ENCODE results near the gene CPOX. TPM values are rescaled to one million over a fixed set of nuclear protein-coding genes. Genes with fewer than 3 reads are reported as not detected.

CPOX gene
- total RNA-seq, 1 experiment from 2014 or later, result 24.7 TPM

DNA sequence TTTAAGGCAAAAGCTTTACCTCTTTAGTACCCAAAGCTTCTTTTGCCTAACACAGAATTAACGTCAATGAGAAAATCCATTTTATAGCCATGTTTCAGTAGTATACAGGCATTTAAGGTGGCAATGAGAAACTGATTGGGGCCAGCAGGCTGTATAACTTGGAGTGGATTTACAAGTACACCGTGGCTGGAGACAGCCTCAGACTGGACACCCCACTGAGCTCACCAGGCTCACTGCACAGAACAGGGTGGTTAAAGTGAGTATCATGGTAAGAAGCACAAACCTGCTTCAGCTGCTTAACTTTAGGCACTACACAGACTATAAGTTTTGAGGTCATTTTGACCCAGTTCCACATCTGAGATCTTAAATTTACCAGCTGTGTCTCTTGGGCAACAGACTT is 8.9 kb downstream of the CPOX start:
- Mint-ChIP-seq H3K9me3 (no peaks in the 10 kb centered on the region), H3K4me1 (peaks cover 4 to 5% of the 10 kb centered on the region in 2 experiments; a peak in 3 of 4 replicates), H3K4me3 (no peak overlapping the region), H3K27ac (no peak overlapping the region), H3K27me3 (ENCODE audit: low read depth) (no peaks in the 10 kb centered on the region), H3K36me3 (ENCODE audit: insufficient read depth in 1 of 3, low read depth in 3 of 3) (peaks cover 29 to 82% (median 71%) of the 10 kb centered on the region in 3 experiments; a peak in 6 of 7 replicates)
- Histone ChIP-seq H2AFZ (ENCODE audit: low read length) (no peak overlapping the region), H3K4me2 (ENCODE audit: insufficient read depth, insufficient read length, low read length) (no peak overlapping the region), H2BK5ac (ENCODE audit: insufficient read length, low read length) (no peak overlapping the region), H3K9me3 (ENCODE audit: control insufficient read depth, low read depth, low read length) (no peaks in the 10 kb centered on the region), H3K56ac (ENCODE audit: insufficient read length, low read depth, low read length) (no peak overlapping the region), H3K18ac (ENCODE audit: insufficient read length, low read depth, low read length) (no peak overlapping the region), H4K91ac (ENCODE audit: insufficient read length, low read depth, low read length) (no peak overlapping the region), H2BK15ac (ENCODE audit: low read depth, low read length) (no peak overlapping the region), H3K9ac (ENCODE audit: extremely low read depth, insufficient read length, low read length) (no peak overlapping the region), H3K4ac (ENCODE audit: low read depth, low read length) (no peak overlapping the region), H3K14ac (ENCODE audit: insufficient read depth, low read length) (no peak overlapping the region), H2BK120ac (ENCODE audit: low read depth, low read length, poor library complexity, severe bottlenecking) (no peak overlapping the region), H2BK12ac (ENCODE audit: insufficient read length, low read depth, low read length) (no peak overlapping the region), H2BK20ac (ENCODE audit: low read depth, low read length, poor library complexity, severe bottlenecking) (no peak overlapping the region), H3K79me1 (ENCODE audit: insufficient read depth, low read depth, low read length, poor library complexity, severe bottlenecking) (peaks cover 2% of the 10 kb centered on the region), H3K27ac (ENCODE audit: insufficient read length, low read depth, low read length) (no peak overlapping the region), H3K23ac (ENCODE audit: insufficient read length, low read depth, low read length) (no peak overlapping the region), H3K23me2 (ENCODE audit: insufficient read length, low read depth, low read length, poor library complexity, severe bottlenecking) (no peaks in the 10 kb centered on the region), H3K79me2 (ENCODE audit: insufficient read depth, low read length) (no peaks in the 10 kb centered on the region), H2AK5ac (ENCODE audit: insufficient read length, low read length) (no peak overlapping the region), H4K5ac (ENCODE audit: insufficient read length, low read depth, low read length) (no peak overlapping the region), H3K27me3 (ENCODE audit: insufficient read depth, low read length) (no peaks in the 10 kb centered on the region), H3K4me1 (ENCODE audit: insufficient read depth, low read length) (no peaks in the 10 kb centered on the region), H4K8ac (replicated peaks; ENCODE audit: insufficient read length, low read depth, low read length) (no peak overlapping the region), H3T11ph (ENCODE audit: low read length) (no peak overlapping the region), H4K20me1 (ENCODE audit: control insufficient read depth, insufficient read depth, insufficient read length) (no peaks in the 10 kb centered on the region)
- WGBS (ENCODE audit: extremely low coverage, insufficient read length, low lambda C conversion rate), result no CpG with 5 or more reads among the region's 2 CpGs
- DNase-seq, result no peak
- TF ChIP-seq, protein P1, sequence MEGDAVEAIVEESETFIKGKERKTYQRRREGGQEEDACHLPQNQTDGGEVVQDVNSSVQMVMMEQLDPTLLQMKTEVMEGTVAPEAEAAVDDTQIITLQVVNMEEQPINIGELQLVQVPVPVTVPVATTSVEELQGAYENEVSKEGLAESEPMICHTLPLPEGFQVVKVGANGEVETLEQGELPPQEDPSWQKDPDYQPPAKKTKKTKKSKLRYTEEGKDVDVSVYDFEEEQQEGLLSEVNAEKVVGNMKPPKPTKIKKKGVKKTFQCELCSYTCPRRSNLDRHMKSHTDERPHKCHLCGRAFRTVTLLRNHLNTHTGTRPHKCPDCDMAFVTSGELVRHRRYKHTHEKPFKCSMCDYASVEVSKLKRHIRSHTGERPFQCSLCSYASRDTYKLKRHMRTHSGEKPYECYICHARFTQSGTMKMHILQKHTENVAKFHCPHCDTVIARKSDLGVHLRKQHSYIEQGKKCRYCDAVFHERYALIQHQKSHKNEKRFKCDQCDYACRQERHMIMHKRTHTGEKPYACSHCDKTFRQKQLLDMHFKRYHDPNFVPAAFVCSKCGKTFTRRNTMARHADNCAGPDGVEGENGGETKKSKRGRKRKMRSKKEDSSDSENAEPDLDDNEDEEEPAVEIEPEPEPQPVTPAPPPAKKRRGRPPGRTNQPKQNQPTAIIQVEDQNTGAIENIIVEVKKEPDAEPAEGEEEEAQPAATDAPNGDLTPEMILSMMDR (conservative IDR thresholded peaks at IDR 0.05), result no peak

Measured in H9 (cell line).